Measurements from ENCODE around the gene ZNF568. TPM values are rescaled to one million over a fixed set of nuclear protein-coding genes. Genes with fewer than 3 reads are reported as not detected.
A peak's percentile ranks its signal among the peaks of the same experiment; 100 is the strongest.

ZNF568 gene
- total RNA-seq (ENCODE audit: insufficient read depth, low replicate concordance): 39.0 TPM

GRCh38 chr19:36915992-36916830 lies at the start of gene ZNF568, which contains the start of gene ZNF829:
ZNF568 (plus strand) TSS chr19:36916332; CDS start chr19:36922771, 6,439 bp downstream.
ZNF829 (minus strand) TSS chr19:36916291; CDS start chr19:36915167, 1,124 bp downstream.
- DNase-seq (ENCODE audit: low spot score): peak; percentile 94

GRCh38 chr19:36876993-36877938 lies 38.9 kb upstream of the ZNF568 start:
- no peak for DNase-seq (ENCODE audit: low spot score)

GRCh38 chr19:36891768-36892357 lies 24.3 kb upstream of the ZNF568 start:
- no peak for DNase-seq (ENCODE audit: low spot score)

GRCh38 chr19:36894849-36895383 lies 21.2 kb upstream of the ZNF568 start:
- DNase-seq (ENCODE audit: low spot score): no peak

- DNase-seq (ENCODE audit: low spot score): no peak
Observed at GRCh38 chr19:36898422-36898821, 17.7 kb upstream of the ZNF568 start.

GRCh38 chr19:36916991-36917390 lies 859 bp downstream of the ZNF568 start:
- peak; percentile 1 for DNase-seq (ENCODE audit: low spot score)

- DNase-seq (ENCODE audit: low spot score): no peak
Observed at GRCh38 chr19:36918090-36918489, 2.0 kb downstream of the ZNF568 start.

GRCh38 chr19:36931684-36932083 lies 15.6 kb downstream of the ZNF568 start:
- DNase-seq (ENCODE audit: low spot score): no peak

GRCh38 chr19:36939153-36939552 lies 23.0 kb downstream of the ZNF568 start:
- DNase-seq (ENCODE audit: low spot score): no peak

GRCh38 chr19:36950335-36951119 lies 34.4 kb downstream of the ZNF568 start:
- no peak for DNase-seq (ENCODE audit: low spot score)

GRCh38 chr19:36962346-36962745 lies 46.2 kb downstream of the ZNF568 start:
- DNase-seq (ENCODE audit: low spot score): no peak

GRCh38 chr19:36963280-36963679 lies 47.1 kb downstream of the ZNF568 start:
- DNase-seq (ENCODE audit: low spot score): no peak

GRCh38 chr19:36972571-36972970 lies 56.4 kb downstream of the ZNF568 start:
- no peak for DNase-seq (ENCODE audit: low spot score)

GRCh38 chr19:36973021-36973843 lies 57.1 kb downstream of the ZNF568 start:
- DNase-seq (ENCODE audit: low spot score): peak; percentile 89

- DNase-seq (ENCODE audit: low spot score): no peak
Observed at GRCh38 chr19:36973844-36974195, 57.7 kb downstream of the ZNF568 start.

- no peak for DNase-seq (ENCODE audit: low spot score)
Observed at GRCh38 chr19:36986131-36986530, 70.0 kb downstream of the ZNF568 start.

- DNase-seq (ENCODE audit: low spot score): no peak
Observed at GRCh38 chr19:36986601-36987000, 70.5 kb downstream of the ZNF568 start.

- DNase-seq (ENCODE audit: low spot score): no peak
Observed at GRCh38 chr19:36987091-36987490, 71.0 kb downstream of the ZNF568 start.

GRCh38 chr19:36997152-36997842 lies 81.2 kb downstream of the ZNF568 start:
- no peak for DNase-seq (ENCODE audit: low spot score)
